MCF 10A (cell line): Measurements from ENCODE around the gene ANKRD28. TPM values are rescaled to one million over a fixed set of nuclear protein-coding genes. Genes with fewer than 3 reads are reported as not detected.

Source experiments
- BruUV-seq: library from RNA; stranded (reverse); fragments of 400-500 nt; replicated peaks from 2 replicates; lab custom pipeline; 2021; lab: Mats Ljungman, UMichigan
- CTCF ChIA-PET: fragments of 300-600 bp; sonication (Branson Sonifier 250); formaldehyde crosslinking; extraction: SDS; loops from one replicate; lab custom pipeline; 2021; ENCODE audit warnings: antibody characterized with exemption, inconsistent platforms; lab: Yijun Ruan, JAX
- POLR2A ChIA-PET: fragments of 300-600, 350-650 bp; sonication (Branson Sonifier 250); formaldehyde crosslinking; extraction: SDS; loops from one replicate; lab custom pipeline; 2020; ENCODE audit warnings: antibody characterized with exemption, inconsistent platforms; lab: Yijun Ruan, JAX
- DNase-seq: peaks from one replicate; pipeline ENCODE4 v3.0.0-alpha.2; 2018; ENCODE audit not compliant: unreplicated experiment
- H3K27ac Mint-ChIP-seq: one replicate; pipeline ENCODE4 v1.8.0; 2022; ENCODE audit warnings: mild to moderate bottlenecking, low read depth, mixed read lengths; ENCODE audit not compliant: unreplicated experiment
- H3K27me3 Mint-ChIP-seq: one replicate; pipeline ENCODE4 v1.8.0; 2022; ENCODE audit warnings: mixed read lengths; ENCODE audit not compliant: insufficient read depth, unreplicated experiment
- H3K36me3 Mint-ChIP-seq: one replicate; pipeline ENCODE4 v1.8.0; 2022; ENCODE audit warnings: mild to moderate bottlenecking, moderate library complexity, mixed read lengths; ENCODE audit not compliant: insufficient read depth, unreplicated experiment
- H3K4me1 Mint-ChIP-seq: one replicate; pipeline ENCODE4 v1.8.0; 2022; ENCODE audit warnings: mixed read lengths; ENCODE audit not compliant: insufficient read depth, unreplicated experiment
- H3K4me3 Mint-ChIP-seq: one replicate; pipeline ENCODE4 v1.8.0; 2022; ENCODE audit warnings: mild to moderate bottlenecking, moderate library complexity, mixed read lengths; ENCODE audit not compliant: unreplicated experiment
- H3K9me3 Mint-ChIP-seq: one replicate; pipeline ENCODE4 v1.8.0; 2022; ENCODE audit warnings: mixed read lengths; ENCODE audit not compliant: unreplicated experiment
- intact Hi-C: fragments of 100-400 bp; cut with micrococcal nuclease; formaldehyde crosslinking; loops from 2 replicates; pipeline ENCODE4 v1.14.1; 2022
- total RNA-seq: library from RNA; stranded (reverse); gene quantifications from 2 replicates; pipeline ENCODE4 v1.2.3, GENCODE V29; 2022
- TF ChIP-seq, protein P1 (sequence below): fragments of 200-600 bp; IDR thresholded peaks from one replicate; pipeline ENCODE4 v1.8.0; 2022; ENCODE audit warnings: antibody characterized with exemption, mild to moderate bottlenecking; ENCODE audit not compliant: unreplicated experiment

ANKRD28 gene
- total RNA-seq, 1 experiment from 2014 or later = 79.0 TPM

DNA sequence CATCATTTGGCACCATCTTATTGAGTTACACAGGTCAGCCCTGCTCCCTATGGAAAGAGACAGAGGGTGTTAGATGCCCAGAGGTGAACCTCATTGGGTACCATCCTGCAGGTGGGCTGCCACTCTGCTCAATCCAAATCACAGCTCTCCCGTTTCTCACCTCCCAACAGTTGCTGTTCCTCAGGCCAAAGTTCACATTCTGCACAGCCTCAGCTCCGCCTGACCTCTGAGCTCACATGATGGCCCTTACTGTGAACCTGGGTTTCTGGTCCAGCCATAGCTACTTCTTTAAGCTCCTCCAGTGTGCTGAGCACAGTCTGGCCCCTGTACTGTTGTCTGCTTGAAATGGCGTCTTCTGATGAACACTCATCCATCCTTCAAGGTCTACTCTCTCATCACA is 148.4 kb downstream of the ANKRD28 start:
- BruUV-seq = no TSS peak
- Mint-ChIP-seq H3K4me3 (no peak overlapping the region), H3K4me1 (peaks cover 37% of the 10 kb centered on the region), H3K27ac (no peak overlapping the region), H3K9me3 (peaks cover 4% of the 10 kb centered on the region), H3K36me3 (peaks cover 14% of the 10 kb centered on the region), H3K27me3 (no peaks in the 10 kb centered on the region)
- intact Hi-C loops = loop anchor here (5.0 kb wide), 1 partner anchor 163 kb away; no protein-coding TSS in a partner anchor
- POLR2A ChIA-PET = interaction anchor here (0.7 to 3.1 kb wide), 3 partner anchors 11 to 934 kb away, joined by 3 to 9 read pairs (median 3); no protein-coding TSS in a partner anchor
- DNase-seq = no peak
- TF ChIP-seq, protein P1, sequence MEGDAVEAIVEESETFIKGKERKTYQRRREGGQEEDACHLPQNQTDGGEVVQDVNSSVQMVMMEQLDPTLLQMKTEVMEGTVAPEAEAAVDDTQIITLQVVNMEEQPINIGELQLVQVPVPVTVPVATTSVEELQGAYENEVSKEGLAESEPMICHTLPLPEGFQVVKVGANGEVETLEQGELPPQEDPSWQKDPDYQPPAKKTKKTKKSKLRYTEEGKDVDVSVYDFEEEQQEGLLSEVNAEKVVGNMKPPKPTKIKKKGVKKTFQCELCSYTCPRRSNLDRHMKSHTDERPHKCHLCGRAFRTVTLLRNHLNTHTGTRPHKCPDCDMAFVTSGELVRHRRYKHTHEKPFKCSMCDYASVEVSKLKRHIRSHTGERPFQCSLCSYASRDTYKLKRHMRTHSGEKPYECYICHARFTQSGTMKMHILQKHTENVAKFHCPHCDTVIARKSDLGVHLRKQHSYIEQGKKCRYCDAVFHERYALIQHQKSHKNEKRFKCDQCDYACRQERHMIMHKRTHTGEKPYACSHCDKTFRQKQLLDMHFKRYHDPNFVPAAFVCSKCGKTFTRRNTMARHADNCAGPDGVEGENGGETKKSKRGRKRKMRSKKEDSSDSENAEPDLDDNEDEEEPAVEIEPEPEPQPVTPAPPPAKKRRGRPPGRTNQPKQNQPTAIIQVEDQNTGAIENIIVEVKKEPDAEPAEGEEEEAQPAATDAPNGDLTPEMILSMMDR = no peak
- CTCF ChIA-PET = interaction anchor here (4.6 kb wide), 1 partner anchor 19 kb away, joined by 24 read pairs; no protein-coding TSS in a partner anchor

DNA sequence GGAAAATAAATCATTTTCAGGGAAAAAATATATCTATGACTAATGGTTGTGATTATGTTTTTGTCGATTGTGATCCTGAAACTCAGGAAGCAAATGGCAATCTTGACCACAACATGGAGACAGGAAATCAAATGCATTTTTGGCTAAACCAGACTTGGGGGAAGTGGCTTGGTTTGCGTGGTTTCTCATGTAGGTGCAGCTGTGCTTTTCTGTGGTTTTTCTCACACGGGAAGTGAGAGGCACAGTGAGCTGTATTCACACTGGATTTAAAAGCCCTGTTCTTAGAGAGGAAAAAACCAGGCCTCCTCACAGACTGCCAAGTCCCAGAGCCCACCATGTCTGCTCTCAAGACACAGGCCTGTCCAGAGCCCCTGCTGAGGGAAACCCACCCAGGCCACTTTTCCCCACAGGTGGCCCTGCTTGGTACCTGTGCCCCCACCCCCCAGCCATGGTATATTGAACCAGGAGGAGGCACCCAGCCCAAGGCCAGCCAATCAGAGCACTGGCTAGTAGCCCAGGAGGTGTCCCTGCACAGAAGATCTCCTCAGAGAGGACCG is 150.1 kb downstream of the ANKRD28 start:
- TF ChIP-seq, protein P1 = no peak
- H3K36me3 Mint-ChIP-seq = peaks cover 19% of the 10 kb centered on the region
- ChIA-PET POLR2A (interaction anchor here (0.6 to 4.1 kb wide), 6 partner anchors 12 to 144 kb away, joined by 3 to 51 read pairs (median 4); no protein-coding TSS in a partner anchor), CTCF (interaction anchor here (1.0 to 4.6 kb wide), 2 partner anchors 10 to 17 kb away, joined by 3 to 24 read pairs; no protein-coding TSS in a partner anchor)
- H3K4me3 Mint-ChIP-seq = peak overlapping the region; percentile 64
- H3K9me3 Mint-ChIP-seq = peaks cover 4% of the 10 kb centered on the region
- intact Hi-C loops = loop anchor here (1.0 to 5.0 kb wide), 3 partner anchors 17 to 165 kb away; partner anchors contain the start of gene ANKRD28
- peak overlapping the region; percentile 93 for H3K27ac Mint-ChIP-seq
- peaks cover 37% of the 10 kb centered on the region for H3K4me1 Mint-ChIP-seq
- no peaks in the 10 kb centered on the region for H3K27me3 Mint-ChIP-seq
- DNase-seq = peak; percentile 81
- BruUV-seq = no TSS peak

DNA sequence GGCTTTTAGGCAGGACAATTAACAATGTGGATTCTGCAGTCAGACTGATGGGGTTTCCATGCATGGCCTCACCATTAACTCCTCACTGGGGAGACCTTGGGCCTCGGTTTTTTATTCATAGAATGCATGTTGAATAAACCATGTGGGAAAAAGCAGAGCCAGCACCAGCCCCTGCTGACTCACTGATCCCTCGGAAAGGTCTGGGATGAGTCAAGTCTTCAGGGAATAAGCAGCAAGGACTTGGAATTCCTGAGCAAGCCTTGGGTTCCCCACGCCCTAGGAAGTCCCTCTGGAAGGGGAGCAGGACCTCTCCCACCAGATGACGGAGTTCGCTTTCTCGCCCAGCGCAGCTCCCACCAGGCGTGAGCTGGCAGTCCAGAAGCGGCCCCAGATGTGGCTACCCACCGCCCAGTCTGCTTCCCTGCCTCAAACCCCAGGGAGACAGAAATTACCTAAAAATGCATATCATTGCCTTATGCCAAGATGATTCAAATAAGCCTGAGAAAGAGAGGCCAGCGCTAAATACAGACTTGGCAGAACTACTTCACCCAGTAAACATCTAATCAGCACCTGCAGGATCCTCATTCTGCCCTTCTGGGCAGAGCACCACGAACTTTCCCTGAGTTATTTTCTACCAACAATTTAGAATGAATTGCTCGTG is 150.8 kb downstream of the ANKRD28 start:
- Mint-ChIP-seq H3K4me1 (peaks cover 37% of the 10 kb centered on the region), H3K4me3 (peak overlapping the region; percentile 64), H3K27me3 (no peaks in the 10 kb centered on the region), H3K27ac (peak overlapping the region; percentile 93), H3K36me3 (peaks cover 19% of the 10 kb centered on the region), H3K9me3 (peaks cover 4% of the 10 kb centered on the region)
- ChIA-PET CTCF (interaction anchor here (1.0 to 4.6 kb wide), 2 partner anchors 10 to 16 kb away, joined by 3 to 24 read pairs; no protein-coding TSS in a partner anchor), POLR2A (interaction anchor here (0.6 to 4.1 kb wide), 9 partner anchors 11 to 413 kb away, joined by 3 to 51 read pairs (median 5); partner anchors contain the start of genes BTD and HACL1)
- TF ChIP-seq, protein P1 = no peak
- intact Hi-C loops = loop anchor here (1.0 to 5.0 kb wide), 3 partner anchors 17 to 165 kb away; partner anchors contain the start of gene ANKRD28
- DNase-seq = peak; percentile 97
- no TSS peak for BruUV-seq
